Activated B cell treated with CpG ODN at 0.5 μM for 24 hours (primary cell): ENCODE measurements around the gene IGFBP4. TPM values are rescaled to one million over a fixed set of nuclear protein-coding genes. Genes with fewer than 3 reads are reported as not detected.

Experiments
- ATAC-seq: fragments of 200-7000 bp; cut with Tn5 transposase; one replicate; pipeline ENCODE4 v1.10.0; 2021; ENCODE audit warnings: low read depth, mild to moderate bottlenecking, moderate library complexity
- CTCF ChIA-PET: fragments of 350-600 bp; sonication (Branson Sonifier 250); formaldehyde crosslinking; loops from one replicate; lab custom pipeline; 2021; ENCODE audit warnings: antibody characterized with exemption; lab: Charles Lee
- POLR2A ChIA-PET: fragments of 350-600 bp; sonication (Branson Sonifier 250); formaldehyde crosslinking; loops from one replicate; lab custom pipeline; 2021; ENCODE audit warnings: antibody characterized with exemption; lab: Charles Lee
- DNase-seq: peaks from one replicate; pipeline ENCODE4 v3.0.0; 2022
- H3K27ac Mint-ChIP-seq: one replicate; pipeline ENCODE4 v1.8.0; 2020; ENCODE audit warnings: mixed read lengths
- H3K27me3 Mint-ChIP-seq: one replicate; pipeline ENCODE4 v1.8.0; 2021; ENCODE audit warnings: mixed read lengths
- H3K36me3 Mint-ChIP-seq: one replicate; pipeline ENCODE4 v1.8.0; 2021; ENCODE audit warnings: low read depth, mixed read lengths
- H3K4me1 Mint-ChIP-seq: one replicate; pipeline ENCODE4 v1.8.0; 2021; ENCODE audit warnings: mixed read lengths
- H3K4me3 Mint-ChIP-seq: one replicate; pipeline ENCODE4 v1.8.0; 2020; ENCODE audit warnings: mild to moderate bottlenecking, mixed read lengths
- H3K9me3 Mint-ChIP-seq: one replicate; pipeline ENCODE4 v1.8.0; 2020; ENCODE audit warnings: mixed read lengths
- intact Hi-C: fragments of 100-400 bp; cut with micrococcal nuclease; formaldehyde crosslinking; loops from one replicate; pipeline ENCODE4 v1.15.1; 2024
- total RNA-seq: library from RNA; stranded (reverse); gene quantifications from 2 replicates; pipeline ENCODE4 v1.2.3, GENCODE V29; 2022
- TF ChIP-seq, protein P1 (sequence below): fragments of 200-600 bp; IDR thresholded peaks from one replicate; pipeline ENCODE4 v1.8.0; 2022; ENCODE audit warnings: antibody characterized with exemption, mild to moderate bottlenecking

The IGFBP4 gene
- total RNA-seq, 1 donor from 2014 or later = 18.0 TPM

DNA sequence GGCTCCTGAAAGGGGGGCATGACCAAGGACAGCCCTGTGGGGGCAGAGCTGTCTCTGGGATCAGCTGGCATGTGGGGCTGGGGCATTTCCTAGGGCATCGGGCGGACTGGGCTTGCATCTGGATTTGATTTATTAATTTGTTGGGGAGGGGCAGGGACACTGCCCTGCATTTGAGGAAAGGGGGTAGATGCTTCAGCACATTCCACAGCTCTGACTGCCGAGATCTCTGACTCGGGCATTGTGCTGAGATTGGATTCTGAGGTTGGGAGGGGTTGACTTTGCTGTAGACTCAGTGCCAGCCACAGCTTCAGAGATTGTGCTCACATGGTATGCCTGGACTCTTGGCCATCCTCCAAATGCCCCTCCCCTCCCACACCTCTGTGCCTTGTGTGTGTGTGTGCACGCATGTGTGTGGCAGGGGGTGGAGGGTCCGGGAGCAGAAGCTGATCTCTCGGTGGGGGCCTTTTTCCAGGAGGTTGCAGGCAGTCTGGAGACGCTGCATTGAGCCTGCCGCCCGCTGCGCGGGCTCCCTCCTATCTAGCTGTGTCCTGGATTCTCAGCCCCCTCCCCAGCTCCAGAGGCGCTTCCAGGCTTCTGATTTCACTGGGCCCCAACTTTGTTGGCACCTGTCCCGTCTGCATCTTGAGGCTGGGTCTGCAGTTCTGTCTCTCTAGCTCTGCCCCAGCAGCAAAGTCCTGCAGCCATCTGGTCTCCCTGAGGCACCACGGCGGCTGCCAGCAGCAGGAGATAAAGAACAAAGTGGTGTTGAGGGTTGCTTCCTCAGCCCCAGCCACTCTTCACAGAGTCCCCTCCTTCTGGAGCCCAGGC, 14.9 kb downstream of the IGFBP4 start:
- Mint-ChIP-seq H3K36me3 (peaks cover 29% of the 10 kb centered on the region), H3K9me3 (no peaks in the 10 kb centered on the region), H3K4me1 (no peaks in the 10 kb centered on the region), H3K27ac (no peak overlapping the region), H3K27me3 (no peaks in the 10 kb centered on the region), H3K4me3 (no peak overlapping the region)
- ChIA-PET POLR2A (no interaction called here), CTCF (no interaction called here)
- TF ChIP-seq, protein P1, sequence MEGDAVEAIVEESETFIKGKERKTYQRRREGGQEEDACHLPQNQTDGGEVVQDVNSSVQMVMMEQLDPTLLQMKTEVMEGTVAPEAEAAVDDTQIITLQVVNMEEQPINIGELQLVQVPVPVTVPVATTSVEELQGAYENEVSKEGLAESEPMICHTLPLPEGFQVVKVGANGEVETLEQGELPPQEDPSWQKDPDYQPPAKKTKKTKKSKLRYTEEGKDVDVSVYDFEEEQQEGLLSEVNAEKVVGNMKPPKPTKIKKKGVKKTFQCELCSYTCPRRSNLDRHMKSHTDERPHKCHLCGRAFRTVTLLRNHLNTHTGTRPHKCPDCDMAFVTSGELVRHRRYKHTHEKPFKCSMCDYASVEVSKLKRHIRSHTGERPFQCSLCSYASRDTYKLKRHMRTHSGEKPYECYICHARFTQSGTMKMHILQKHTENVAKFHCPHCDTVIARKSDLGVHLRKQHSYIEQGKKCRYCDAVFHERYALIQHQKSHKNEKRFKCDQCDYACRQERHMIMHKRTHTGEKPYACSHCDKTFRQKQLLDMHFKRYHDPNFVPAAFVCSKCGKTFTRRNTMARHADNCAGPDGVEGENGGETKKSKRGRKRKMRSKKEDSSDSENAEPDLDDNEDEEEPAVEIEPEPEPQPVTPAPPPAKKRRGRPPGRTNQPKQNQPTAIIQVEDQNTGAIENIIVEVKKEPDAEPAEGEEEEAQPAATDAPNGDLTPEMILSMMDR = no peak
- DNase-seq = no peak
- intact Hi-C loops = no loop called here
- no peak for ATAC-seq

DNA sequence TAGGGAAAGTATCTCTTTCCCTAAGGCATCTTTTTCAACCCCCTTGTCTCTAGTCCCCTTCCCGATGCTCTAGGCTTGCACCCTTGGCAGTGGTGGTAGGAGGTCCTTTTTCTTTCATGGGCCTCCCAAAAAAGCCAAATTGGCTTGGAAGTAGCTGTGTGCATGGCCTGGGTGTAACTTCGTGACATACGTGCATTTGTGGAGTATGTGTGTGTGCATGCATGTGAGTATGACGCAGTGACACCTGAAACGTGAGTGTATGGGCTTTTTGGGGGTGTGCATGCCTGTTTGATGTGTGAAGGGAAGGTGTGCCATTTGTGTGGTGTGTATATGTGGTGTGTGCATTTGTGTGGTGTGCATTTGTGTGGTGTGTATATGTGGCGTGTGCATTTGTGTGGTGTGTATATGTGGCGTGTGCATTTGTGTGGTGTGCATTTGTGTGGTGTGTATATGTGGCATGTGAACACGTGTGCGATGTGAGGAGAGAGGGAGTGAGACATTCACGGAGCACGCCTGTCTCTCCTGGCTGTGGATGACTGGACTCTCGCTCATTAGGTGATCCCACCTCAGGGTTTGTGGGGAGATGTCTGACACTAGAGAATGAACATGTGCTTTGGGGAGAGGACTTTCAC, 15.7 kb downstream of the IGFBP4 start:
- no peak overlapping the region for H3K27ac Mint-ChIP-seq
- H3K36me3 Mint-ChIP-seq = peaks cover 23% of the 10 kb centered on the region
- no peak for DNase-seq
- ATAC-seq = no peak
- CTCF ChIA-PET = no interaction called here
- no peaks in the 10 kb centered on the region for H3K27me3 Mint-ChIP-seq
- no peaks in the 10 kb centered on the region for H3K4me1 Mint-ChIP-seq
- POLR2A ChIA-PET = no interaction called here
- intact Hi-C loops = no loop called here
- no peaks in the 10 kb centered on the region for H3K9me3 Mint-ChIP-seq
- H3K4me3 Mint-ChIP-seq = no peak overlapping the region
- TF ChIP-seq, protein P1 = no peak

DNA sequence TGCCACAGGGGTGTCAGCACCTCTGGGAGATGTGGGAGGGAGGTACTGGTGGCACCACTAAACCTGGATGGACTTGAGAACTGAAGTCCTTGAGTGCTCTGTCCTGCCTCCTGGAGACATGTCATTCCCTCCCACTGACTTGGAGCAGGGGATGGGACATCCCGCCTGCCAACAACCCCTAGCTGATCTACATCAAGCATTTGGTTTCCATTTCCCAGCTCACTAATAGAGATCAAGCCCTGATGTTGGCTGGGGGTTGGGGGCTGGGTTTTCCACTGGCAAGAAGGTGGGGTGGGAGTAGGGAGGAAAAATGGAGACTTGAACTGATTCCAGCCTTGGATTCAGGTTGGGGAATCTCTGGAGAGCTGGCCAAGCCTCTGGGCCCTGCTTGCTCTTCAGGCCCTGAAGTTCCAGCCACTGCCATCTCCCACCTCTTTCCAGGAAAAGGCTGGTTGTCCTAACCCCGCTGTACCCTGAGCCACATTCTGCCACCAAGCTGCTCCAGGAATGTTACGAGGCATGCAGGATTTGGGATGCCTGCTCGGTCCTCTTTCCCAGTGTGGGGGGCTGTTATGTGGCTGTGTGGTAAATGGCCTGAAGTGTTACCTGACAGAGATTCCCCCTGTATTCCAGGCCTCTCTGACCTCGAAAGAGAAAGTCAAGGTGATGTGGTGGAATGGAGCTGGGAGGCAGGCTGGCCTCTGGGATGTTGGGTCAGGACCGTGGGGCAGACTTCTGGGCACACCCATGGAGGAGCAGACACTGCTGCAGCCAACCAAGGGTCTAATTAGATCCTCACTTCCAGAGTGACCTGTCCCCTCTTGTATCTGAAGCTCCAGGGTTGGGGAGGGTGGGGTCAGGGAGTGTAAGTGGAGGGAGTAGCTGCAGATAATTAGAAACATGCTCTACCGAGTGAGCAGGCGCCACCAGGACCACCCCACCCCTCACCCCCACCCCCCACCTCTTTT, 16.7 kb downstream of the IGFBP4 start:
- no peak overlapping the region for H3K27ac Mint-ChIP-seq
- DNase-seq = no peak
- H3K27me3 Mint-ChIP-seq = no peaks in the 10 kb centered on the region
- peaks cover 18% of the 10 kb centered on the region for H3K36me3 Mint-ChIP-seq
- H3K4me1 Mint-ChIP-seq = no peaks in the 10 kb centered on the region
- no peaks in the 10 kb centered on the region for H3K9me3 Mint-ChIP-seq
- ChIA-PET CTCF (no interaction called here), POLR2A (no interaction called here)
- H3K4me3 Mint-ChIP-seq = no peak overlapping the region
- TF ChIP-seq, protein P1 = no peak
- ATAC-seq = no peak
- intact Hi-C loops = no loop called here

DNA sequence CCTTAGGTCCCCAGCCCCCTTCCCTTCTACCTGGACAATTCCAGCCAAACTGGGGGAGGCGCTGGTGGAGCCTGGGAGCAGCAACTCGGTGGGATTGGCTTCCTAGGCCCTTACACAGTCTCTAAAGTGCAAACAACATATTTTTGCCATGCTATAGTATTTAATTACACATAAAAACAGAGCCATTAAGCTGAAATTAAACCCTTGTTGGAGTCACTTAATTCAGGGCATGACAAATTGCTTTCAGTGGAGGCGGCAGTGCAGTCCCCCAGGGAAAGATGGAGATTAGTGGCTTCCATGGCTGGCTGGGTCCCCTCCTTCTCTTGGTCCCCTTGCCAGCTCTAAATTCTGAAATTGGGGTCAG, 17.3 kb downstream of the IGFBP4 start:
- TF ChIP-seq, protein P1 = no peak
- ATAC-seq (no peak), DNase-seq (no peak)
- intact Hi-C loops = no loop called here
- peaks cover 15% of the 10 kb centered on the region for H3K36me3 Mint-ChIP-seq
- ChIA-PET CTCF (no interaction called here), POLR2A (no interaction called here)
- no peak overlapping the region for H3K4me3 Mint-ChIP-seq
- H3K27me3 Mint-ChIP-seq = no peaks in the 10 kb centered on the region
- no peaks in the 10 kb centered on the region for H3K4me1 Mint-ChIP-seq
- no peaks in the 10 kb centered on the region for H3K9me3 Mint-ChIP-seq
- H3K27ac Mint-ChIP-seq = no peak overlapping the region
